Osteoblast (primary cell): ENCODE results near the gene CFAP92. TPM values are rescaled to one million over a fixed set of nuclear protein-coding genes. Genes with fewer than 3 reads are reported as not detected.
A peak's percentile ranks its signal among the peaks of the same experiment; 100 is the strongest.

Experiments used
- DNase-seq: peaks from one replicate; pipeline ENCODE4 v3.0.0; 2011; ENCODE audit warnings: low spot score, mixed read lengths; ENCODE audit not compliant: insufficient read length; ENCODE audit errors: missing footprints
- H2AFZ ChIP-seq: 2 replicates; pipeline ENCODE4 v1.6.0; 2011; ENCODE audit warnings: mild to moderate bottlenecking, low read length
- H3K27ac ChIP-seq: 2 replicates; pipeline ENCODE4 v1.5.1; 2011; ENCODE audit warnings: mild to moderate bottlenecking, low read depth, low read length, moderate library complexity
- H3K27me3 ChIP-seq: 2 replicates; pipeline ENCODE4 v1.6.0; 2012; ENCODE audit warnings: mild to moderate bottlenecking, control low read depth, inconsistent platforms, low read length, moderate library complexity; ENCODE audit not compliant: insufficient read depth
- H3K36me3 ChIP-seq: 2 replicates; pipeline ENCODE4 v1.5.1; 2011; ENCODE audit warnings: mild to moderate bottlenecking, low read length, control low read depth, moderate library complexity; ENCODE audit not compliant: insufficient read depth
- H3K4me1 ChIP-seq: 2 replicates; pipeline ENCODE4 v1.5.1; 2011; ENCODE audit warnings: mild to moderate bottlenecking, low read length, control low read depth, moderate library complexity; ENCODE audit not compliant: insufficient read depth
- H3K4me2 ChIP-seq: 2 replicates; pipeline ENCODE4 v1.6.0; 2011; ENCODE audit warnings: mild to moderate bottlenecking, low read length; ENCODE audit not compliant: insufficient read depth
- H3K4me3 ChIP-seq: fragments of 200-600 bp; sonication (generic); 3 replicates; pipeline ENCODE4 v1.5.1; 2012; ENCODE audit warnings: mild to moderate bottlenecking, low read length, inconsistent platforms; ENCODE audit not compliant: insufficient read depth
- H3K79me2 ChIP-seq: 2 replicates; pipeline ENCODE4 v1.6.0; 2012; ENCODE audit warnings: mild to moderate bottlenecking, low read length, control low read depth, inconsistent platforms; ENCODE audit not compliant: insufficient read depth
- H3K9me3 ChIP-seq: 2 replicates; pipeline ENCODE4 v1.5.1; 2011; ENCODE audit warnings: low read depth, low read length, control low read depth
- H4K20me1 ChIP-seq: 2 replicates; pipeline ENCODE4 v1.6.0; 2012; ENCODE audit warnings: mild to moderate bottlenecking, low read length, control low read depth; ENCODE audit not compliant: insufficient read depth
- total RNA-seq: library from RNA; depleted of rRNA; stranded (reverse); fragments of >200 nt; gene quantifications from 2 replicates; pipeline ENCODE4 v1.2.3, GENCODE V29; 2012
- TF ChIP-seq, protein P1 (sequence below): IDR thresholded peaks from 2 replicates; pipeline ENCODE4 v1.5.1; 2011; ENCODE audit warnings: mild to moderate bottlenecking, low read depth, low read length, moderate library complexity; ENCODE audit errors: extremely low read depth

The CFAP92 gene
- total RNA-seq, 1 donor: not detected

DNA sequence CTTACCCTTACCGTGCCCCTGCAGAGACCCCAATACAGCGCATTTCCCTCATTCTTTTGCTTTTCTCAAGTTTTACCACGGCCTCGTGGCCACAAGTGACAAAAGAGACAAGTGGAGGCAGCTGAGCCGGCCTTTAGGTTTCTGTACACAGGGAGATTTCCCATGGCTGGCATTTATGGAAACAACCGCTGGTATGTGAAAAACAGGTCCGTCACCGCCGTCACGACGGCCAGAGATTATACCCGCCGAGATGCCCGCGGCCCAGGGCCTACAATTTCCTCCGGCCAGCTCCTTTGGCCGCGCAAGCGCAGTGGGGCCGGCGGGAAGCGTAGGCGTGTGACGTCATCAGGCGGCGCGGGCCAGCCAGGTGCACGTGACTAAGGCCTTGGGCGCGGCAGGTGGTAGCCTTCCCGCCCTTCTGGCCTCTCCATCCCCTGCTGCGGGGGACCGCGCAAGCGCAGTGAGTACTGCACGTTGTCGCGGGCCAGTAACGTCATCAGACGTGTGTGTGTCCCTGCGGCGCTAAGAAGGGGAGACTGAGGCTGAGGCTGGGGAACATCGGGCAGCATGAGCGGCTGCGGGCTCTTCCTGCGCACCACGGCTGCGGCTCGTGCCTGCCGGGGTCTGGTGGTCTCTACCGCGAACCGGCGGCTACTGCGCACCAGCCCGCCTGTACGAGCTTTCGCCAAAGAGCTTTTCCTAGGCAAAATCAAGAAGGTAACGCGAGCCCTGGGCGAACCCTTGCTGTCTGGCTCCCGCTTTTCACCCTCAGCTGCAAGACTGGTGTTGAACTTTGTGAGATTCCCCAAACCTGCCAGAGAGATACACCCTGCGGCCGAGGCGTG, 114.5 kb downstream of the CFAP92 start, which contains the start of gene ACAD9:
TSS of gene ACAD9 (plus strand) at position 496 of the 845 bp plus-strand sequence. CDS start at position 568, 72 bp downstream.
- H3K9me3 ChIP-seq: no peaks in the 10 kb centered on the region
- peaks cover 57% of the 10 kb centered on the region for H3K79me2 ChIP-seq

DNA sequence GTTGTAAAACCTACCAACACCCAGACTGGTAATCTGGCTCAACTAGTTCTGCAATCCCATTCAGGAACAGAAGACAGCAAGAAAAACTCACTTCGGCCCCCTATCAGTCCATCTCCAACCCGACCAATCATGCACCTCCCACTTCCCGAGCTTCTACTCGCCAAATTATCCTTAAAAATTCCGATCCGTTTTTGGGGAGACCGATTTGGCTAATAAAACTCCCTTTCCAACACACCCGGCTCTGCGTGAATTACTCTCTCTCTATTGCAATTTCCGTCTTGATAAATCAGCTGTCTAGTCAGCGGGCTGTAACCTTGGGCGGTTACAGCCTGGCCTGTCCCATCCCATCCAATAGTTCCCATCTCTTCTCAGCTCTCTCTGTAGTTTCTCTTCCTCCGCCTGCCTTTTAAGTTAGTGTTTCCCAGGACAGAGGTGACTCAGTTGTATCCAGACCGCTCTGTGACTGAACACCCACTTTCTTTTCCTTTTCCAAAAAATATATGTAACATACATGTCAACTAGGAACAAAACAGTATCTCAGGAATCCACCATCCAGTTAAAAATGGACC, 115.2 kb downstream of the CFAP92 start:
- Histone ChIP-seq H3K79me2 (peaks cover 50% of the 10 kb centered on the region), H3K4me1 (peaks cover 26% of the 10 kb centered on the region), H3K4me3 (peak overlapping the region; percentile 98), H3K36me3 (peaks cover under 1% of the 10 kb centered on the region), H4K20me1 (peaks cover under 1% of the 10 kb centered on the region), H3K4me2 (peak overlapping the region; percentile 94), H3K27me3 (no peaks in the 10 kb centered on the region), H3K27ac (peak overlapping the region; percentile 98), H3K9me3 (no peaks in the 10 kb centered on the region), H2AFZ (peak overlapping the region; percentile 80)
- TF ChIP-seq, protein P1, sequence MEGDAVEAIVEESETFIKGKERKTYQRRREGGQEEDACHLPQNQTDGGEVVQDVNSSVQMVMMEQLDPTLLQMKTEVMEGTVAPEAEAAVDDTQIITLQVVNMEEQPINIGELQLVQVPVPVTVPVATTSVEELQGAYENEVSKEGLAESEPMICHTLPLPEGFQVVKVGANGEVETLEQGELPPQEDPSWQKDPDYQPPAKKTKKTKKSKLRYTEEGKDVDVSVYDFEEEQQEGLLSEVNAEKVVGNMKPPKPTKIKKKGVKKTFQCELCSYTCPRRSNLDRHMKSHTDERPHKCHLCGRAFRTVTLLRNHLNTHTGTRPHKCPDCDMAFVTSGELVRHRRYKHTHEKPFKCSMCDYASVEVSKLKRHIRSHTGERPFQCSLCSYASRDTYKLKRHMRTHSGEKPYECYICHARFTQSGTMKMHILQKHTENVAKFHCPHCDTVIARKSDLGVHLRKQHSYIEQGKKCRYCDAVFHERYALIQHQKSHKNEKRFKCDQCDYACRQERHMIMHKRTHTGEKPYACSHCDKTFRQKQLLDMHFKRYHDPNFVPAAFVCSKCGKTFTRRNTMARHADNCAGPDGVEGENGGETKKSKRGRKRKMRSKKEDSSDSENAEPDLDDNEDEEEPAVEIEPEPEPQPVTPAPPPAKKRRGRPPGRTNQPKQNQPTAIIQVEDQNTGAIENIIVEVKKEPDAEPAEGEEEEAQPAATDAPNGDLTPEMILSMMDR: no peak
- peak; percentile 91 for DNase-seq

More for the DNA sequence above, 114.5 kb downstream of the CFAP92 start, which contains the start of gene ACAD9:
- peaks cover 4% of the 10 kb centered on the region for H3K36me3 ChIP-seq
- peak within 1 kb of the TSS; percentile 94 for H2AFZ ChIP-seq
- DNase-seq: peak; percentile 99
- H3K4me3 ChIP-seq: peak within 1 kb of the TSS; percentile 98
- TF ChIP-seq, protein P1: no peak
- peak within 1 kb of the TSS; percentile 94 for H3K4me2 ChIP-seq
- H3K4me1 ChIP-seq: peaks cover 26% of the 10 kb centered on the region
- H3K27me3 ChIP-seq: no peaks in the 10 kb centered on the region
- H4K20me1 ChIP-seq: peaks cover 8% of the 10 kb centered on the region
- H3K27ac ChIP-seq: peak within 1 kb of the TSS; percentile 98

DNA sequence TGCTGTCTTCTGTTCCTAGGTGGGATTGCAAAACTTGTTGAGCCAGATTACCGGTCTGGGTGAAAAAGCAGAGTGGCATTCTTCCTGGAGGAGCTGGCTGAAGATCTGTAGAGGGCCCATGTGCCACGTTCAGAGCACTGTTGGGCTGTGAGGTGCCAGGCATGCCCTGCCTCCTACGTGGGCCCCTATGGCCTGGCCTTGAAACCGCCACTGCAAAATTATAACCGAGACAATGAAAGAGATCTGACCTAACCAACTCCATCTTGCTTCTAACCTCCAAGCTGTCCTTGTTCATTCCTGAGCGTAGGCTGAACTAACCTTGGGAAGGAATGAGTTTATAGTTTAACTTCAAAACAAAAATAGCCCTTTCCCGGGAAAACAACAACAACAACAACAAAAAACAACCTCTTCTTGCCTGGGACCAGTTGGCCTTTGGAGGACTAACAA, 115.8 kb downstream of the CFAP92 start:
- Histone ChIP-seq H3K4me1 (peaks cover 26% of the 10 kb centered on the region), H3K79me2 (peaks cover 44% of the 10 kb centered on the region), H4K20me1 (no peaks in the 10 kb centered on the region), H3K36me3 (no peaks in the 10 kb centered on the region), H3K4me3 (peak overlapping the region; percentile 98), H3K27me3 (no peaks in the 10 kb centered on the region), H3K9me3 (no peaks in the 10 kb centered on the region), H3K27ac (peak overlapping the region; percentile 98), H2AFZ (peak overlapping the region; percentile 80), H3K4me2 (peak overlapping the region; percentile 94)
- TF ChIP-seq, protein P1: no peak
- DNase-seq: no peak
